HFFc6 (cell line): ENCODE results near the gene CLDN22. TPM values are rescaled to one million over a fixed set of nuclear protein-coding genes. Genes with fewer than 3 reads are reported as not detected.
A peak's percentile ranks its signal among the peaks of the same experiment; 100 is the strongest.

Experiments used
- DNase-seq: peaks from one replicate; pipeline ENCODE4 v3.0.0-alpha.2; 2018
- H3K27ac Mint-ChIP-seq: 2 replicates; pipeline ENCODE4 v1.8.0; 2020; ENCODE audit warnings: mild to moderate bottlenecking, mixed read lengths
- H3K27me3 Mint-ChIP-seq: 2 replicates; pipeline ENCODE4 v1.8.0; 2021; ENCODE audit warnings: mild to moderate bottlenecking, moderate library complexity, mixed read lengths; ENCODE audit not compliant: insufficient read depth
- H3K36me3 Mint-ChIP-seq: 2 replicates; pipeline ENCODE4 v1.8.0; 2021; ENCODE audit warnings: low read depth, mixed read lengths
- H3K4me1 Mint-ChIP-seq: 2 replicates; pipeline ENCODE4 v1.8.0; 2020; ENCODE audit warnings: low read depth, mixed read lengths
- H3K4me3 Mint-ChIP-seq: 2 replicates; pipeline ENCODE4 v1.8.0; 2020; ENCODE audit warnings: mild to moderate bottlenecking, moderate library complexity, mixed read lengths
- H3K9me3 Mint-ChIP-seq: 2 replicates; pipeline ENCODE4 v1.8.0; 2020; ENCODE audit warnings: mild to moderate bottlenecking, mixed read lengths
- total RNA-seq, 6 experiments: library from RNA; stranded (reverse); fragmentation: NEBNext Ultra II Directional; extraction: Animal tissue kit (Norgen Biotek cat#: 25700); gene quantifications; 2 replicates in 1 of 6; 3 replicates in 5 of 6; pipeline ENCODE4 v1.2.3, GENCODE V29; 2021
- TF ChIP-seq, protein P1 (sequence below): fragments of 200-600 bp; sonication (generic); IDR thresholded peaks from 2 replicates; pipeline ENCODE4 v1.5.0; 2021; ENCODE audit warnings: antibody characterized with exemption, mild to moderate bottlenecking

The CLDN22 gene
- total RNA-seq, 6 experiments from 2014 or later, result not detected

DNA sequence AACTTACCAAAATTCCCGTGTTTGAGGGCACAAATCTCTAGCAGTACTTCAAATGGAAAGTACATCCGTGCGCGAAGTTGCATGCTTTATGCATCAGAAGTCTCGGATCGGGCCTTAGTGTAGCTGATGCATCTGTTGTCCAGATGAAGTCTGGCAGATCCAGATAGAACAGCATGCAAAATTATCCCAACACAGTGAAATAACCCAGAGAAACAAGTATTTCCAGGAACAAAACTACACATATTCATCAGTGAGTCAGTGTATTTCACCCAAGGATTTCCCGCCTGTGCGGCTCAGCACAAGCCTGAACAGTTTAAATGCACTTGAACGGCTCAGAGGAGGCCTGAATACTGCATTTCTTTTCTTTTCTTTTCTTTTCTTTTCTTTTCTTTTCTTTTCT lies 29.6 kb upstream of the CLDN22 start:
- H3K4me1 Mint-ChIP-seq, result peaks cover 44% of the 10 kb centered on the region
- peak; percentile 70 for DNase-seq
- H3K4me3 Mint-ChIP-seq, result peak overlapping the region; percentile 85
- peaks cover 15% of the 10 kb centered on the region for H3K36me3 Mint-ChIP-seq
- H3K27me3 Mint-ChIP-seq, result peaks cover 7% of the 10 kb centered on the region
- H3K9me3 Mint-ChIP-seq, result no peaks in the 10 kb centered on the region; the same call in 1 of the 2 replicates
- TF ChIP-seq, protein P1, sequence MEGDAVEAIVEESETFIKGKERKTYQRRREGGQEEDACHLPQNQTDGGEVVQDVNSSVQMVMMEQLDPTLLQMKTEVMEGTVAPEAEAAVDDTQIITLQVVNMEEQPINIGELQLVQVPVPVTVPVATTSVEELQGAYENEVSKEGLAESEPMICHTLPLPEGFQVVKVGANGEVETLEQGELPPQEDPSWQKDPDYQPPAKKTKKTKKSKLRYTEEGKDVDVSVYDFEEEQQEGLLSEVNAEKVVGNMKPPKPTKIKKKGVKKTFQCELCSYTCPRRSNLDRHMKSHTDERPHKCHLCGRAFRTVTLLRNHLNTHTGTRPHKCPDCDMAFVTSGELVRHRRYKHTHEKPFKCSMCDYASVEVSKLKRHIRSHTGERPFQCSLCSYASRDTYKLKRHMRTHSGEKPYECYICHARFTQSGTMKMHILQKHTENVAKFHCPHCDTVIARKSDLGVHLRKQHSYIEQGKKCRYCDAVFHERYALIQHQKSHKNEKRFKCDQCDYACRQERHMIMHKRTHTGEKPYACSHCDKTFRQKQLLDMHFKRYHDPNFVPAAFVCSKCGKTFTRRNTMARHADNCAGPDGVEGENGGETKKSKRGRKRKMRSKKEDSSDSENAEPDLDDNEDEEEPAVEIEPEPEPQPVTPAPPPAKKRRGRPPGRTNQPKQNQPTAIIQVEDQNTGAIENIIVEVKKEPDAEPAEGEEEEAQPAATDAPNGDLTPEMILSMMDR, result no peak
- peak overlapping the region; percentile 85 for H3K27ac Mint-ChIP-seq

DNA sequence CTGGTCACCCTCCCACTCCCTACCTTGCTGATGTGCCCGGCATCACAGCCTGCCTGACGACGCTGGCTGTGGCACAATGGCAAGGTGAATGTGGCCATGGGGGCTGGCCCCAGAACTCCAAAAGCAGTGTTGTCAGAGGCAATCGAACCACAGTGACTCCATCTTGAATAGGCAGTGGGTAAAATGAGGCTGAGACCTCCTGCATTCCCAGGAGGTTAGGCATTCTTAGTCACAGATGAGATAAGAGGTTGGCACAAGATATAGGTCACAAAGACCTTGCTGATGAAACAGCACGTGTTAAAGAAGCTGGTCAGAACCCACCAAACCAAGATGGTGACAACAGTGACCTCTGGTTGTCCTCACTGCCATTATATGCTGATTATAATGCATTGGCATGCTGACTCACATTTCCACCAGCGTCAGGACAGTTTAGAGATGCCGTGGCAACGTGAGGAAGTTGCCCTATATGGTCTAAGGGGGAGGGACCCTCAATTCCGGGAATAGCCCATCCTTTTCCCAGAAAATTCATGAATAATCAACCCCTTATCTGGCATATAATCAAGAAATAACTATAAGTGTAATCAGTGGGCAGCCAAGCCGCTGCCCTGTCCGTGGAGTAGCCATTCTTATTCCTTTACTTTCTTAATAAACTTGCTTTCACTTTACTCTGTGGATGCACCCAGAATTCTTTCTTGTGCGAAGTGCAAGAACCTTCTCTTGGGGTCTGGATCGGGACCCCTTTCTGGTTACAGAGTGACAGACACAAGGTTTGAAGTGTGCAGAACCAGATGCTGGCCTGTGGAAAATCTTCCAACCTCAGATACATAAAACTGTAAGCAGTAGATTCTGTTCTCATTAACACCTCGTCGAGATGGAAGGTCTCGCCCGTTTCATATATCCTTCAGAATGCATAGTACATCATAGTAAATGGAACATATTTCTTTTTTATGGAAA lies 28.9 kb upstream of the CLDN22 start:
- H3K4me3 Mint-ChIP-seq, result peak overlapping the region; percentile 85
- H3K36me3 Mint-ChIP-seq, result peaks cover 15% of the 10 kb centered on the region
- H3K27me3 Mint-ChIP-seq, result peaks cover 7% of the 10 kb centered on the region
- peaks cover 44% of the 10 kb centered on the region for H3K4me1 Mint-ChIP-seq
- TF ChIP-seq, protein P1, result no peak
- peak; percentile 99 for DNase-seq
- peak overlapping the region; percentile 85 for H3K27ac Mint-ChIP-seq
- no peaks in the 10 kb centered on the region; the same call in 1 of the 2 replicates for H3K9me3 Mint-ChIP-seq

DNA sequence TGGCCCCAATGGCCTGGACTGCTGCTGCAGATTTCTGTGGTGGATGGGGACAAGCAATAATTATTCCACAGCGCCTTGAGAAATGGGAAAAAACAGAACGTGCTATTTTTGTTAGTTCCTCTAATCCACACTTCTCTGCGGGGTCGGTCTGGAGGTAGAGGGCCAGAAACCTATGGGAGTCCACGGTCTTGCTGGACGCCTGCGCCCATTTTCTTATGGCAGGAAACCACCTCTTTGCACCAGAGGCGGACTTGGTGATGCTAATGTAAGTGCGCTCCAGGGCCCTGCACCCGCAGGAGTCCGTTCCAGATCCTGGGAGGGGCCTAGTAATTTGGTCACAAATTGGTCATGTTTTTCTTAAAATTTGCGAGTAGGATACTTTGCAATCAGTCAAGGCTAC lies 28.1 kb upstream of the CLDN22 start:
- TF ChIP-seq, protein P1, result no peak
- Mint-ChIP-seq H3K4me3 (no peak overlapping the region), H3K4me1 (peaks cover 44% of the 10 kb centered on the region), H3K27ac (peak overlapping the region; percentile 85), H3K36me3 (peaks cover 15% of the 10 kb centered on the region), H3K9me3 (no peaks in the 10 kb centered on the region; the same call in 1 of the 2 replicates), H3K27me3 (peaks cover 8% of the 10 kb centered on the region)
- DNase-seq, result no peak

DNA sequence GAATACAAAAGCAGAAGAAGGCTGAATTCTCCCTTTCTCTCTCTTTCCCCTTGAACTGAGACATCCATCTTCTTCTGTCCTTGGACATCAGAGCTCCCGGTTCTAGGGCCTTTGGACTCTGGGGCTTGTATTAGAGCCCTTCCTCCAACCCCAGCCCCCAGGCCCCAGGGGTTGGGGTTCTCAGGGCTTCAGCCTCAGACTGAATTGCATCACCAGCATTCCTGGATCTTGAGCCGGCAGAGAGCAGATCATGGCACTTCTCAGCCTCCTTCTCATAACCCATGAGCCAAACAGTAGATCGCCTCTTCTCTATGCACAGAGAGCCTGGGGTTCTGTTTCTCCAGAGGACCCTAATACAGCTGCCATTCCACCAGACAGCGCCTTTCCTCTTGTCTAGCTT lies 27.5 kb upstream of the CLDN22 start:
- Mint-ChIP-seq H3K4me3 (no peak overlapping the region), H3K27ac (peak overlapping the region; percentile 82), H3K4me1 (peaks cover 44% of the 10 kb centered on the region), H3K27me3 (peaks cover 8% of the 10 kb centered on the region), H3K9me3 (no peaks in the 10 kb centered on the region; the same call in 1 of the 2 replicates), H3K36me3 (peaks cover 15% of the 10 kb centered on the region)
- TF ChIP-seq, protein P1, result no peak
- peak; percentile 29 for DNase-seq

DNA sequence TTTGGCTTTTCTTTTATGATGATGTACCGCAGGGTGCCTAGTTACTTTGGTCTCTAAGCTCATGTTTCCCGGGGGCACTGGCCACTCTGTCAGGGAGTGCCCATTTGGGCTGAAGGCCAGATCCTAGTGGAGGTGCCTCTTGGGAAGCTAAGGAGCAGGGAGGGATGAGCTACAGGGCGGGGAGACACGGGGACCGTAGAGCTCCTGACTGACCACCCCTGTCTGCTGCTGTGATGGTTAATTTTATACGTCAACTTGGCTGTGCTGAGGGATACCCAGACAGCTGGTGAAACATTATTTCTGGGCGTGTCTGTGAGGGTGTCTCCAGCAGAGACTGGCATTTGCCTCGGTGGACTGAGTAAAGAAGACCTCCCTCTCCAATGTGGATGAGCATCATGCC lies 27.1 kb upstream of the CLDN22 start:
- no peak for DNase-seq
- Mint-ChIP-seq H3K36me3 (peaks cover 15% of the 10 kb centered on the region), H3K27ac (peak overlapping the region; percentile 82), H3K9me3 (no peaks in the 10 kb centered on the region; the same call in 1 of the 2 replicates), H3K27me3 (peaks cover 6% of the 10 kb centered on the region), H3K4me3 (no peak overlapping the region), H3K4me1 (peaks cover 44% of the 10 kb centered on the region)
- TF ChIP-seq, protein P1, result no peak
